NAMALWA (cell line): ENCODE data around the gene CABS1.

ENCODE experiments used
- DNase-seq: peaks from one replicate; pipeline ENCODE4 v3.0.0-alpha.2; 2015; ENCODE audit warnings: low spot score

The CABS1 gene

DNA sequence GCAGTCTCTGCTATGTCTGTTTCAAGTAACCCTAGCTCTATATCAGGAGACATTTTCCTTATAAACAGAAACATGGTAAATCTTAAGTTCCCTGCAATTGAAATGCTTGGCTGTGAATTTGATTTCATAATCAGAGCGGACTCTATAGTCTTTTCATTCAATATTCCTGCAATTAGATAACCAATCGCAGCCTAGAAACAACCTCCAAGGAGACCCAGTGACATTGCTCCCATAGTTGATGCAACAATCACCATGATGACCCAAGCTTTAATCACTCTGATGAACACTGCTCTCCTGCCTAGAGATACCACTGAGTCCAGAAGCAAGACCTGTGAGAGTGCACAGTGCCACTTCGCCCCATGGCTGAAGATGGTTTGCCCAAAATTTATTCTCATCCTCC, at the start of gene CABS1:
CABS1 (plus strand) TSS at position 301 of the 400 bp plus-strand sequence; CDS start at position 360, 59 bp downstream.
- DNase-seq, result no peak

DNA sequence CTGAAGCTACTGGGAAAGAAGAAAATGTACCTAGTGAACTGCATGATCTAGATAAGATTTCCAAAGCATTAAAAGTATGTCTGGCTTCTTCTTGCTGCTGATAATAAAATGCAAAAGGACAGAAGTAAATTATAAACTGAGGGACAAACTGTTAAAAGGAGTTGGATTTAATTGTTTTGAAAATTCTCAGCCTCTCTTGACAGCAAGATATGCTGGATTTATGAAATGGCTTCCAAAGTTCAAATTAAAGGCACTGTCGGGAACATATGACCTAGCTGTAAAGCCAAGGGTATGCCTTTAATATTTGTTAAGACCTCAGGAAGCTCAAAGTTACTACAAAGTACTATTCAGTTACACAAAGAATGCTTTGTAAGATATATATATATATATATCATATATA, 46.1 kb upstream of the CABS1 start:
- DNase-seq, result no peak

DNA sequence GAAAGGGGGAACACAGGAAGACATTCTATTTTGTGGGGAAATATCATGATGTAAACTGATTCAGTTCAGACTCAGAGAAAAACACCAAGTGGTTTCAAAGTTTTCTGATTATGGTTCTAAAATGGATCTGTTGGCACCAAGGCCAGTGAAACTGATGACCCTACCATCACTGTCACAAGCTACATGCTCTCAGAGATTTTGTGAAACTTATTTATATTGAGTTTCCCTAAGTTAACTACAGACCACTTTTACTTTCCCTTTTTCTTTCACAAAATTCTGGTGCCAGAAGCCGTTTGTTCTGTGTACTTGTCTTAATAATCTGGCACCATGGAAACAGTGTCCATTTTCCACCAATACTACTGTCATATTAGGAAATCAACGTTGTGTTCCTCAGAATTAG, 43.4 kb upstream of the CABS1 start:
- DNase-seq, result no peak

DNA sequence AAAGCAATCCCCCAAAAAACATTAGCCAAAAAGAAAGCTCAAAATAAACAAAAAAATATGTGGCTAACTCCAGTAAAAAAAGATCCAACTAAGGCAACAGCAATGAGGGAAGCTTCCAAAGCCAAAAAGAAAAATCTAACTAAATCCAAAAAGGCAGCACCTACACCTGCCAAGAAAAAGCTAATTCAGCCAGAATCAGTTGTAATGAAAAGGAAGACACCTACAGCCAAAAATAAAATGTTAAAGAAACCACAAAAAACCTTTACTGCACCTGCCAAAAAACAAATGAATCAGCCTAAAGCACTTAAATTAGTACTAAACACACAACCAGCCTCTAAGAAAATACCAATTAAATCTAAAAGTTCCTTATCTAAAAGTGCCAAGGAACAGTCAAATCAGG, 37.2 kb upstream of the CABS1 start:
- no peak for DNase-seq

DNA sequence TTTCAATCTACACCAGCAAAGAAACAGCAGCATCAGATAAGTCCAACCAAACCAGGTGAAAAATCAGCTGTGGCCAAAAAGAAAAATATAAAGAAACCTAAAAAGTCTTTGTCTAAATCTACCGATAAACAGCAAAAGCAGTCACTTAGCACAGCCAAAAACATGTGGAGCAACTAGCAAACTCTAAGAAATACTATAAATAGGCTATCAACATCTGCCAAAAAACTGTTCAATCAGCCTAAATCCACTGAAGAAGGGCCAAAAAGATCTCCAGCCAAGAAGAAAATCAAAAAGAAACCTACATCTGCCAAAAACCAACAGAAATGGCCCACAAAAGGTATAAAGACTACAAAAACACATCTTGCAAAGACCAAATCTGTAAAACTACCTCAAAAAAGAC, 36.7 kb upstream of the CABS1 start:
- DNase-seq, result no peak

DNA sequence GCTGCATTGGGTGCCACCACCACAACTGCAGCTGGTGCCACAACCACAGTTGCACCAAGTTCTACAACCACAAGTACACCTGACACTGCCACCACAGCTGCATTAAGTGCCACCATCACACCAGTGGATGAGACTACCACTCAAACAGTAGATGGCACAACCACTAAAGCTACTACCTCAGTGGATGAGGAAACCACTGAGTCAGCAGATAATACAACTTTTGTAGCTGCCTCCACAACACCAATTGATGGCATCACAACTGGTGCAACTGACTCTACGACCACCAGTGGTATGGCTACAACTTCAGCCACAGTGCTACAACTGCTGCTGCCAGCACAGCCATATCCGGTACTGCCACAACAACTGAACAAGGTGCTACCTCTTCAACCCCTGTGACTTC, 35.1 kb upstream of the CABS1 start:
- DNase-seq, result no peak

DNA sequence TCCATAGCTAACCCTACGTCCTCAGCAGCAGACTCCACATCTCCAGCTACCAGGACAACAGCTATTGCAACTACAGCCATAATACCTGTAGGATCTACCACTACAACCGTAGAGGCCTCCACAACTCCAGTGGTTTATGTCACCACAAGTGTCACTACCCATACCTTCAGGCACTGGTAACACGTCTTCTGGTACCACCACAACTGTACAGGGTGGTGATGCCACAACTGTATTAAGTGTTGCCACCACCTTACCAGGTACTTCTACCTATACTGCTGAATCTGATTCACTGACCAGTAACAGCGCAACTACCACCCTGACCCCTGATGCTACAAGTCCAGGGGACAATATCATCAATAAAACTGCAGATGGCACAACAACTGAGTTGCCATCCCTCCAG, 34.6 kb upstream of the CABS1 start:
- no peak for DNase-seq

DNA sequence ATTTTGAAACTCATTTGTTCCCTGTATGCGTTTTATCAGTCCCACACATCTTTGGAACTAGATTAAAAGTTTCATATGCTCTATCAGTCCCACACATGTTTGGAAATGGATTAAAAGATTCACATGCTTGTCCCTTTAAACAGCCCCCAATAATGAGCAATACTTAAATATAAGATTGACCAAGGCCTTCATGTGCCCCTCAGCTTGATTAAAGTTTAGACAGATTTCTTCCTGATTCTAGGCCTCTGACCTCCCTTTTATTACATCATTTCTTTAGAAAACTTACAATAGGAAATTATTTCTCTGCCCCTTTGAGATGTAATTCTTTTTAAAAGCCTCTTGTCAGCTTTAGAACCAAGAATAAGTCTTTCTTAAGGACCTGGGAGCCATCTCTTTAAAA, 31.7 kb upstream of the CABS1 start:
- DNase-seq, result no peak

DNA sequence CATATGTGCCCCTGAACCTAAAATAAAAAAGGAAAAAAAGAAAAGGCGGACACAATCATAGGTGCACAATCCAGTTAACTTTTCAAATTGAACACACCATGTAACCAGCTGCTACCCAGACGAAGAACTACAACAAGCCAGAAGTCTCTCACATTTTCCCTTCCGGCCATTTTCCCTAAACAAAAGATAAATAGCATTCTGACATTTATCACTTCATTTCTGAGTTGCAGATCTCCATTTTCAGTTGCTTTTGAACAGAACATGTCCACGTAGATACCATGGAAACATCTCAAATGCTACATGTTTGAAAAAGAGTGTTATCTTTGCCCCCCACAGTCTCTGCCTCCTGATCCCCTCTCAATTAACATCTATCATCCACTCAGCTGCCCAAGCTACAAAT, 29.2 kb upstream of the CABS1 start:
- no peak for DNase-seq

DNA sequence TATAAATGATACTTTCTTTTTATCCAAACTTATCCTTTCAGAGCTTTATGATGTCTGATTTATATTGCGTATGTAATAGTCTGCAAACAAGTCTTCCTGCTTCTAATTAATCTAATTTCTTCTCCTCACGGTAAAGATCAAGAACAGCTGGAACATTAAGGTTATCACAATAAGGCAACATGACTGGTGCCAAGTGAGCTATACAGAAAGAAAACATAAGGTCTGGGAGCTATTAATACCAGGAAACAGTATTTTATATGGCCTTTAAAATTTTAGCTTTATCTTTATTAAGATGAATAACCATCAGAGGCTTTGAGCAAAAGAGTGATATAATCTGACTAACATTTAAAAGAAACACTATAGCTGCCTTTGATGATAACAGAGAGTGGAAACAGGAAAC, 28.7 kb upstream of the CABS1 start:
- DNase-seq, result no peak

DNA sequence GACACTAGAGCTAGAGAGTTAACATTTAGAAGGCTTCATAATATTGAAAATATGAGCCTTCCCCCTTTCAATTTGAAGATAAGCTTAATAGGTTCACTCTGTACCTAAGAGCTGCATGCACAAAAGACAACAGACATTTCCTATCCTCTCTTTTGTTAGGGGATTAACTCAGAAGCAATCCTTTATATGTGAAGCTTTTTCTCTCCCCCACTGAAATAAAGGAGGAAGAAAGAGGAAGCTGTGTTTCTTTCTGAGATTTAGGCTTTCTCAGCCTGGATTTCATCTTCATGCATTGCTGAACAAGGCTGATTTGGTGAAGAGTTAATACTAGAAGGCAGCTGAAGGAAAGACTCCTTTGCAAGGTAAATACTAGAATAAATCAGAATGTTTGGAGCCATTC, 21.0 kb upstream of the CABS1 start:
- no peak for DNase-seq

DNA sequence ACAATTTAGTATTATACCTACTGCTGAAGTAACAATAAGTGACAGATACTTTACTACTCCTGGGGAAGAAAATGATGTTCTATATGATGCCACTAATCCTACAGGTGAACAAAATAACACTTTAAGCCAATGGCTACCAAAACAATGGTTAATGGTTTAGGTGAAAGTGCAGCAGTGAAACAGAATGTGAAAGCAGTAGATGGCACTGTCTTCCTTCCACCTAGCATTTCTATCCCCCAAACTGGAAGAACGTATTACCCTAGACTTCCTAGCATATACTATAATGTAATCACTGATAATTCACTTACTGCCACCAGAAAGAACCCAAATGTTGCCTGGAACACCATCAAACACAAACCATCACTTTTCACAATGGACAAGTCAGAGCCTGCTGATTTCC, 18.9 kb upstream of the CABS1 start:
- DNase-seq, result no peak

DNA sequence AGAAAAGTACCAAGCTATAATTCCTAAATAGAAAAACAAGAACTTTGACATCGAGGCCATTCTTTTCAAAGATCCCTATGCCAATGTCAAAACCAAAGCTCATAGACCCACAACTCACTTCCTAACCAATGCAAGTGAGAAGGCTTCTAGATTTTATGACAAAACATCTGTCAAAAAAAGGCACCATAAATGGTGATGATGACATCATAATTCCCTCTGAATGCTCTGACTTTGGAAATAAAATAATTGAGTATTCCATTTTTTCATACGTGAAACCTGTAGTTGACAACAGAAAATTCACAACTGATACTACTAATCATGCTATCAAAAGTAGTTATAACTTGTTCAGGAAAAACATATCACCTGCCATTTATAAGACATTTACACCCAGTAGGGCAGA, 8.7 kb upstream of the CABS1 start:
- DNase-seq, result no peak

DNA sequence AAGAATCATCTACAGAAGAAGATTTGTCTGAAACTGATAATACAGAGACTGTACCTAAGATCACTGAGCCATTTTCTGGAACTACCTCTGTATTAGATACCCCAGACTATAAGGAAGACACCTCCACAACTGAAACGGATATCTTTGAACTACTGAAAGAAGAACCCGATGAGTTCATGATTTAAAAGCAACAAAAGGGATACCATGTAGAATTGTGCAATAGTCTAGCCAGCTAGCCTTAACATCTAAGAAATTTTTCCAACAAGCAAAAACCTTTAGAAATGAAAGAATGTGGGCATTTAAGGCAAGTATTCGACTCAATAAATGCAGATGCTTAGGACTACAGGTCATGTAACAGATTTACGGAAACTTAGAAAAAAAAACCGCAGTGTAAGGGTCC, 1.3 kb downstream of the CABS1 start:
- DNase-seq, result no peak

DNA sequence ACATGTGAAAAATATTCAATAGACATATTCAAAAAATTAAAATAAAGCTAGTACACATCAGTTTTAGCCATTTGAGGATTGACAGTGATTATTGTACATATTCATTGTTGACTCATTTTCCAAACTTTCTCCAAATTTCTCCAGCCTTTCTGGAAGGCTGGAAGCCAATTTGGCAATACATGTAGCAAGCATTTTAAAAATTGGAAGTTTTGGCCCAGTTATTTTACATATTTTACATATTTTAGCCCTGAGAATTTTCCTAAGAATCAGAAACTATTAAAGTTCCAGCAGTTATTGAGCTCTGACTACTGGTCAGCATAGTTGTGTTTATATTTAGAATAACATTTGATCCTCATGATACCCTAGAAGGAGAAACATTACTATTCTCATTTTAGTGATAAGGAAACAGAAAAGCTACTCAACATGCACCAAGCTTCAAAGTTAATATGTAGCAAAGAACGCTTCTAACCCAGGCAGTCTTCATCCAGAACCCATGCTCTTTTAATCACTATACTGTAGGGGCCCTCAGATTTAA, 3.2 kb downstream of the CABS1 start:
- no peak for DNase-seq

DNA sequence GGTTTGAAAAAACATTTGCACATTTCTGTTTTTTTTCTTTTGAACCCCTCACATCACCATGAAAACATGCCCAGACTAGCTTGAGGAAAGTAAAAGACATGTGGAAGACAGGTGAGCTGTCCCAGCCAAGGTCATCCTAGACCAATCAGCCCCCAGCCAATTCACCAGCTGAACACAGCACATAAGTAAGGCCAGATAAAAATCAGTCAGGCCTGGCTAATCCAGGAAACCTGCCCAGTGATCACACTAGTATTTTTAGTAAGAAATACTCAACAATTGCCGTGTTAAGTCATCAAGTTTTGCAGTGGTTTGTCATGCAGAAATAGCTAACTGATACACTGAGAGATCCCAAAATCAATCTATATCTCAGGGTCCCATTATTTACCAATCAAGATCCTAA, 21.4 kb downstream of the CABS1 start:
- no peak for DNase-seq

DNA sequence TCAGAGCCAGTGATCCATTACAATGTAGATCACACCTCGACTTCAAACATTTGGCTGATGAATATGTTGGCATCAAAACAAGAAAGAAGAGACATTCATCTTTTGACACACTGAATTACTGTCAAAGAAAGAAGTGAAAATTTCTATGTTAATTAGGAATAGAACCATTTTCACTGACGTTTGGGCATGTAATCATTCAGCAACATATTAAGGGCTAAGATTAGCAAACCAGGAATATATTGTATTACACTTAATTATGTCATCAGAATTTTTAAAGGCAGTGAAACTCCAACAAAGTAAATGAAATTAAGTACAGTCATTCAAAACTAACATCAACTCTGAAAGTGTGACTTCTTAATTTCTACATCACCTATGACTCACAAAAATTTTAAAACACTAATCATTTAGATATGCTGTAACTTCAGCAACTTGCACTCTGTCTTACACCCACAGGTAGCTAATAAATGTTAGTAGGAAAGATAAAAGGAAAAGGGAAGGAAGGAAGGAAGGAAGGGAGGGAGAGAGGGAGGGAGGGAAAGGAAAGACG, 24.4 kb downstream of the CABS1 start:
- DNase-seq, result no peak

DNA sequence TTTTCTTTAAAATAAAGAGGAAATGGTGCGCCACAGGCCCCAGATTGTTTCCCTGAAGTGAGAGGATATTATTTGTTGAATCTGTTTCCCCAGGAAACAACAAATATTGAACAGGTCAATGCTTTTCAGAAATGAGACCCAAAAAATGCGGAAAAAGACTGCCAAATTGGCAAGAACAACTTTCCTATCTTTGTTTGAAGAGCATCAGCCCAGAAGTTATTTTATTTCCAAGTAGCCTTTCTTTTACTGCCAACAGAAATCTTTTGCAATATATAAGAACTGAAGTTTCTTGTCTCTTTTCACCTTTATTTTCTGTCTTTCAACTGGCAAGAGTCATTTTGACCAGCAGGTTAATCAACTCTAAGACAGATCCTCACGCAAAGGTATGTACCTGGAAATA, 25.7 kb downstream of the CABS1 start, which contains the start of gene SMR3A:
SMR3A (plus strand) TSS at position 301 of the 400 bp plus-strand sequence. CDS start 1,356 bp downstream, outside the sequence.
- no peak for DNase-seq

DNA sequence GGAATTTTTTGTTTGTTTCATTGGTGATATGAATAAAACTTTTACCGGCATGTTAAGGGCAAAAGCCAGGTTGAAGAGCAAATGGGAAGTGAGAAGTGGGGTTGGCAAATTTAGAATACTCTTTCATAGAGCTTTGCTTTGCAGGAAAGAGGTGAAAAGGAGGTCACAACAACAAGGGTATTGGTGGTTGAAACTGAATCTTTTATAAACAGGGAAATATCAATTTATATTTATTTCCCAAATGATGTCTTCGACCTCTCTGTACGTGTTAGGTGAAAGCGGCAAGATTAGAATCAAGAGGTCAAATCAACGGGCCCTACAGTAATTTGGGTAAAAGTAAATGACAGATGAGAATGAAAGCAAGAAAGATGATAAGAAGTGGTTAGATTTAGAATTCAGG, 29.2 kb downstream of the CABS1 start:
- no peak for DNase-seq

DNA sequence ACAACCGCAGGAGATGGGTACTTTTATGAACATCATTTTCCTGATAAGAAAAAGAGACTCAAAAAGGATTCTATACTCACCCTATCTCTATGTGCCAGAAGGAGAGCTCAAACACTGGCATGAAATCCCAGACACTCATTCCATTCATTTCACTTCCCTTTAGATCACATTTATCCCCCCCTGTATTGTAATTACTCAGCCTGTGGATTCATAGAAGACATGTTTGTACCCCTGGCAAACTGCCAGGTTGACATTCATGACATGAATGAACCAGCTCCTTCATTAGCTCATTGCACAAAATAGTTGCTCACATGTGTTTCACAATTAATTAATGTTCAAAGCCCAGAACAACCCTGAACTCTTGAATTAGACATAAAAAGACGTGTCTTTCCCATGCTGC, 30.7 kb downstream of the CABS1 start:
- DNase-seq, result no peak

DNA sequence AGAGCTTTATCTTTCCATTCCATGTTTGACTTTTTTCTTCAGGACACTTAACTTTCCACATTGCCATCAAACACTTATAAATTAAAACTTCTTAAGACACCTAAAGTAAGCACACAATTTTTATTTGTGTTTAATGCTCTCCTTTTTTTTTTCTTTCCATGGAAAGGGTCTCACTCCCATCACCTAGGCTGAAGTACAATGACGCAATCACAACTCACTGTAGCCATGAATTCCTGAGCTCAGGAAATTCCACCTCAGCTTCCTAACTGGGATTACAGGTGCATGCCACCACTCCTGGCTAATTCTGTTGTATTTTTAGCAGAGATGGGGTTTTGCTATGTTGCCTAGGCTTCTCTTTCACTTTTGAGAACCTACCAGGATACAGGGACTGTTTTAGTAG, 33.0 kb downstream of the CABS1 start:
- DNase-seq, result no peak

DNA sequence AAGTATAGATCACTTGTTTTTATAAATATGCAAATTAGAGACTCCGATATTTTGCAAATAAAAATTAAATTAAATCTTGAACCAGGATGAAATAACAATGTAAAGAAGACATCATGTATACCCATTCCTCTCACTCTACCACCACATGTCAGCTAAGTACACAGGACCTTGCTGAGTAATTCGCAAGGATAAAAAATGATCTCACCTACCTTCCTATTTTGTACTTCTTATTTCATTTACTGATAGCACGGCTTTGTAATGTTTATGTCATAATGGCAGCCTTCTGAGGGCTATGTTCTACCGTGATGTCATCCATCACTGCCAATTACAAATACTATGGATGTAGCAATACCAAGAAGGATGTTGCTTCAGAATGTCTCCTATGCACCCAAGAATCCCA, 37.2 kb downstream of the CABS1 start:
- no peak for DNase-seq

DNA sequence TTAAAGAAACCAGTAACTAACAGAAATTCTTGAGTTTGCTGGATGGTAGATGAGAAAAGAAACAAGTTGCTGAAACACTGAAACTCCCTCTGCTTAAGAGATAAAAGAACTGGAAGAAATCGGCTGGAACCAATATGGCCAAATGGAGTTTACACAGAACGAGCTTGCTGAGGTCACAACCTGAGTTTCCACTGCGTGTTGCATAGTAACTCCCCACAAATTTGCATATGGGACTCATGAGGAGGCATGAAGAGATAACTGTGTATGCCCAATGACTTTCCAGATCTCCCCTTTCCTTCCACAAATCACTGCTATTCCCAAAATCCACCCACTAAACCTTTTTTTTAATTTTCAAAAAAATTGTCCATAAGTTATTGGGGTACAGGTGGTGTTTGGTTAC, 38.0 kb downstream of the CABS1 start:
- no peak for DNase-seq

DNA sequence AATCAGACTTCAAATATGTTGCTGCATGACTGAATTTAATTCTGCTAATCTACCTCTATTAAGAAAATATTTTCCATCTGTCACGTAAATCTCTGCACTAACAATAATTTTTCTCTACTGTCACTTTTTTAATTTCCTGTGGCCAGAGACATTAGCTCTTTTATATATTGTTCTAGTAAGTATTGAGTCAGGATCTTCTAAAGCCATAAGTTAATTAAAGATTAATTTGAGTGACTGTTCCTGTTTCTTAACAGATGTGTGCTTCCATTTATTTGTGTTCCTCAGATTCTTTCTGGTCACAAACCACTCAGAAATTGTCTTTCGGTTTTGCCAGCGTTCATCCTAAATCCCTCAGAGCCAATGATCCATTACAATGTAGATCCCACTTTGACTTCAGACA, 45.8 kb downstream of the CABS1 start:
- DNase-seq, result no peak
